GM19463 (cell line): ENCODE measurements around the gene RASSF4.

Experiments used
- ATAC-seq: cut with Tn5 transposase; IDR thresholded peaks from one replicate; pipeline ENCODE4 v1.9.1; 2021; ENCODE audit warnings: mild to moderate bottlenecking, moderate library complexity; ENCODE audit not compliant: unreplicated experiment

RASSF4 gene

GRCh38 chr10:44947371-44948152 lies 12.0 kb upstream of the RASSF4 start:
- ATAC-seq: peak; percentile 55

GRCh38 chr10:44948642-44949041 lies 11.0 kb upstream of the RASSF4 start:
- no peak for ATAC-seq

- ATAC-seq: no peak
These were observed 10.3 kb upstream of the RASSF4 start for GRCh38 chr10:44949127-44949802.

GRCh38 chr10:44949915-44950314 lies 9.7 kb upstream of the RASSF4 start:
- no peak for ATAC-seq

GRCh38 chr10:44950326-44951225 lies 9.0 kb upstream of the RASSF4 start:
- peak; percentile 27 for ATAC-seq

GRCh38 chr10:44951576-44952226 lies 7.9 kb upstream of the RASSF4 start:
- no peak for ATAC-seq

- ATAC-seq: no peak
These were observed 6.8 kb upstream of the RASSF4 start for GRCh38 chr10:44952779-44953231.

GRCh38 chr10:44954042-44954441 lies 5.6 kb upstream of the RASSF4 start:
- no peak for ATAC-seq

GRCh38 chr10:44954962-44955361 lies 4.6 kb upstream of the RASSF4 start:
- no peak for ATAC-seq

- ATAC-seq: no peak
These were observed 4.1 kb upstream of the RASSF4 start for GRCh38 chr10:44955413-44956070.

- no peak for ATAC-seq
These were observed 3.4 kb upstream of the RASSF4 start for GRCh38 chr10:44956226-44956625.

GRCh38 chr10:44956717-44957706 lies 2.6 kb upstream of the RASSF4 start:
- no peak for ATAC-seq

- no peak for ATAC-seq
These were observed 1.3 kb upstream of the RASSF4 start for GRCh38 chr10:44958196-44958897.

GRCh38 chr10:44958898-44959246 lies 730 bp upstream of the RASSF4 start:
- no peak for ATAC-seq

GRCh38 chr10:44960088-44960460 lies 472 bp downstream of the RASSF4 start:
- no peak for ATAC-seq

- ATAC-seq: no peak
These were observed 1.1 kb downstream of the RASSF4 start for GRCh38 chr10:44960482-44961229.

GRCh38 chr10:44961230-44961571 lies 1.6 kb downstream of the RASSF4 start:
- ATAC-seq: no peak
